ENCODE results near the gene MAN1A1. TPM values are rescaled to one million over a fixed set of nuclear protein-coding genes. Genes with fewer than 3 reads are reported as not detected.

Gene MAN1A1
- total RNA-seq, 1 experiment from 2014 or later, result 15.4 TPM

DNA sequence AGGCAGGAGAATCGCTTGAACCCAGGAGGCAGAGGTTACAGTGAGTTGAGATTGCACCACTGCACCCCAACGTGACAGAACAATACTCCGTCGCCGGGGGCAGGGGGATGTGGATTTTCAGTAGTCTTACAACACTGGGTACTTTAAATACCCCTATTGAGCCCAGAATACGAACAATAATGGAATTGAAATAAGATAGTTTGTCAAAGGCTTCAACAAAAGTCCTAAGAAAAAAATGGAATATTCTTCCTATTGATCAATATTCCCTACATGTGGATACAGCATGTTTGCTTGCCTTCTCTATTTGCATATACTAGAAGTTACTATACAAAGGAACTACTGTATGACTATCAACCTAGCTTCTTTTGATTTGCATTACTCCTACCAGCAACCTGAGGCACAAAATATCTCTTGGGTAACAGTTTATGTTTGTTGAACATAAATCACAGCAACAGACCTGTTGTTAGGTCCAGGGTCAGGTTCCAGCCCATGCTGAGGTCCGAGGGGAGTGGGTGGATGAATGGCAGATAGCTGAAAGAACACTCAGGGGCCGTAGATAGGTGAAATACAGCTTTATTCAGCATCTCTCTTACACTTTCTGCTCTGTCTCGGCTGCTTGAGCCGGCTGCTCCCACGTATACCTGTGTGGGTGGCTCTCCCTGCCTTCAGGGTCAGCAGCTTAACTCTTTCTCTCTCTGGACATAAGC, 23.8 kb downstream of the MAN1A1 start:
- DNase-seq, result no peak
- Histone ChIP-seq H3K4me1 (no peaks in the 10 kb centered on the region), H3K36me3 (no peaks in the 10 kb centered on the region), H3K4me3 (no peak overlapping the region), H3K27me3 (no peaks in the 10 kb centered on the region), H3K27ac (no peak overlapping the region), H3K9me3 (replicated peaks) (no peaks in the 10 kb centered on the region)

DNA sequence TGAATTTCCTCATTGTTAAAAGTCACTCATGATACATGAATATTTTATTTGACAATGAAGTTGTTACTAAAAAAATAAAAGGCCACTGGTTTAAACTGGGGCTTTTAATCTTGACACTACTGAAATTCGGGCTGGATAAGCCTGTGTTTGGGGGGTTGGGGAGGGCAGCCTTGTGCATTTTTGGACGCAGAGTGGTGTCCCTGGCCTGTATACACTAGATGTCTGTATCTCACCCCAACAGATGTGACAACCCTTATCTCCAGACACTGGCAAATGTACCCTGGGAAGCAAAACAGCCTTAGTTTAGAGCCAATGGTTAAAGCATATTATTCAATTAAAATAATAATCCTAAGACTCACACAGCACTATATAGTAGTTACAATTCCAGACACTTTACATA, 24.8 kb downstream of the MAN1A1 start:
- no peak overlapping the region for H3K4me3 ChIP-seq
- H3K9me3 ChIP-seq (replicated peaks), result no peaks in the 10 kb centered on the region
- H3K36me3 ChIP-seq, result no peaks in the 10 kb centered on the region
- H3K4me1 ChIP-seq, result no peaks in the 10 kb centered on the region
- no peak for DNase-seq
- H3K27ac ChIP-seq, result no peak overlapping the region
- H3K27me3 ChIP-seq, result no peaks in the 10 kb centered on the region

DNA sequence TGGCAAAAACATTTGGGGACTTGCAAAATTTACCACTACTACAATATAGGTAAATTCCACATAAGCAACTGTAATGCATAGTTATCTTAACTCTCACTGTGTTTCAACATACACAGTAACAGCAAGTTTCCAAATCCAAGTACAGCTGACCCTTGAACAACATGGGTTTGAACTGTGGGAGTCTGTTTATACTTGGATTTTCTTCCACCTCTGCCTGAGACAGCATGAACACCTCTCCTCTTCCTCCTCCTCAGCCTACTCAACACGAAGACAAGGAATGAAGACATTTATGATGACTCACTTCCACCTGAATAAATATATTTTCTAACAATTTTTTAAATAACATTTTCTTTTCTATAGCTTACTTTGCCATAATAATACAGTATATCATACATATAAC, 25.6 kb downstream of the MAN1A1 start:
- DNase-seq, result no peak
- Histone ChIP-seq H3K4me1 (no peaks in the 10 kb centered on the region), H3K4me3 (no peak overlapping the region), H3K9me3 (replicated peaks) (no peaks in the 10 kb centered on the region), H3K27me3 (no peaks in the 10 kb centered on the region), H3K36me3 (no peaks in the 10 kb centered on the region), H3K27ac (no peak overlapping the region)

DNA sequence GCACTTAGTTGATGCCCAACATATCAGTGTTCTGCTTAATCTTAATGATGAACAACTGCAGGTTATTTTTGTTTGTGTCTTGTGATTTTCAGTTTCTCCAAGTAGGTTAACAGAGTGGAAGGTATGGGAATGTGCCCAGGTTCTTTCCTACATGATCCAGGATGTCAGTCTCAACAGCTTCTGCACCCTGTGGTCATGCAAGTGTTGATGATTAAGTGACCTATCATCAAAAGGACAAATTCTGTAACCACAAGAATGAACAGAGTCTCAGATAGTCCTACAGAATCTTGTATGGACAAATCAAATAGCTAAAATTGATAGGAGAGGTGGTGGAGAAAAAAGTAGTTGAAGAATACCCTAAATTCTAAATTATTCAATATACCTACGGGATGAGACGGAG, 26.1 kb downstream of the MAN1A1 start:
- Histone ChIP-seq H3K27me3 (no peaks in the 10 kb centered on the region), H3K27ac (no peak overlapping the region), H3K9me3 (replicated peaks) (no peaks in the 10 kb centered on the region), H3K36me3 (no peaks in the 10 kb centered on the region), H3K4me3 (no peak overlapping the region), H3K4me1 (no peaks in the 10 kb centered on the region)
- DNase-seq, result no peak

DNA sequence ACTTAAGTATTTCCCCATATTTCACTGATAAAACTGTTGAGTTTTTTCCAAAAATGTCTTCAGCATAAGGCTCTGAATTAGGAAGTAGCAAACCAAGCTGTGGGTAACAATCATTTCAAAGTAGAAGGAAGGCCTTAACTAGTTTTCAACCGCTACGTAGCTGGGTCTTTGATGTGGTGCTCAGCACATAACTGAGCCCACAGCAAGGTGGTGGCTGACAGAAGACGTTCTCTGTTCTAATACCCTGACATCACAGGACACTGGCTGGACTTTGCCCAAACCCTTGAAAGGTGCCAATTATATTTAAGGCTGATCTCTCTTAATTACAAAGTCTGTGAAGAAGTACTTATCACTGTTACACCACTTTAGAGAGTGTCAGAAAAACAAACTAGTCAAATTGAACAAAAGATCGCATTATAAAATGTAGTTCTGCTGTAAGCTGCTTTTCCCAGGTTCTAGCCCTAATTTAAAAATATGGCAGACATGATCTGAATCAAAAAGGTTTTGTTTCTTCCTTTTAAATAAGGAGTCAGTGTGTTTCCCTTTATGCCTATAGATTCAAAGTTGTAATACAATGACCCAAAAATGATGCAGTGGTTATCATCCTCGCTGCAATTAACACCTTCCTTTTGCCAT, 26.7 kb downstream of the MAN1A1 start:
- Histone ChIP-seq H3K27ac (no peak overlapping the region), H3K36me3 (no peaks in the 10 kb centered on the region), H3K4me1 (no peaks in the 10 kb centered on the region), H3K4me3 (no peak overlapping the region), H3K9me3 (replicated peaks) (no peaks in the 10 kb centered on the region), H3K27me3 (no peaks in the 10 kb centered on the region)
- no peak for DNase-seq

DNA sequence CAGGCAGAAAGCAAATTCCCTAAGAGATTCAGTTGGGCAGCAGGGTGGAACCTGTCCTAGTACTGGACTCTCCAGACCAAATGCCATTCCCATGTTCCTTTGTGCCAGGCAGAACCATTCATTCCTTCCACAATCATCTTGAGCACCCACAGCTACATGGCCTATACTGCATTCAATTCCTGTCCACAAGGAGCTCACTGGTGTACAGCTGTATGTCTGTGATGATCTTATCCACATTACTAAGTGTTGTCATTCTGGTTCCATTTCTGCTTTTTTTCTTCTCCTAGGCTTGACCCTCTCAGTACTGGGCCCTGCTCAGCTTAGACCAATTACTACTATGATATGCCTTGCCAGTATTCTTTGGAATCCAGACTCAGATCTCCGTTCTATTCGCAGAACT, 27.5 kb downstream of the MAN1A1 start:
- no peaks in the 10 kb centered on the region for H3K36me3 ChIP-seq
- H3K27ac ChIP-seq, result no peak overlapping the region
- H3K27me3 ChIP-seq, result no peaks in the 10 kb centered on the region
- no peaks in the 10 kb centered on the region for H3K4me1 ChIP-seq
- H3K4me3 ChIP-seq, result no peak overlapping the region
- H3K9me3 ChIP-seq (replicated peaks), result no peaks in the 10 kb centered on the region
- no peak for DNase-seq

DNA sequence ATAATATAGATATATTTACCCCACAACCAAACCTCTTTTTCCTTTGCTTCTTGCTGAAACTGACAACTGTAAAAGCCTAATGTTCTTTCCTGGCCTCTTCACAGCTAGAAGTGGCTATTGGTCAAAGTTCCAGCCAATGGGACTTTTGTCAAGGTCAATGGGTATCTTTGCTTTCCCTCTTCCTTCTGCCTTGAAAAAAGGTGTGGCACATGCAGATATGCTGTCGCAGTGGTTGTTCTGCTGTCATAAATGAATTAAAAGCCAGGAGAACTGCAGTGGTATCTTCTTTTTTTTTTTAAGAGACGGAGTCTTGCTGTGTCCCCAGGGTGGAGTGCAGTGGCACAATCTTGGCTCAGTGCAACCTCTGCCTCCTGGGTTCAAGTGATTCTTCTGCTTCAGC, 29.9 kb downstream of the MAN1A1 start:
- no peaks in the 10 kb centered on the region for H3K27me3 ChIP-seq
- H3K4me3 ChIP-seq, result no peak overlapping the region
- H3K36me3 ChIP-seq, result no peaks in the 10 kb centered on the region
- no peaks in the 10 kb centered on the region for H3K9me3 ChIP-seq (replicated peaks)
- H3K4me1 ChIP-seq, result no peaks in the 10 kb centered on the region
- no peak overlapping the region for H3K27ac ChIP-seq
- DNase-seq, result no peak

DNA sequence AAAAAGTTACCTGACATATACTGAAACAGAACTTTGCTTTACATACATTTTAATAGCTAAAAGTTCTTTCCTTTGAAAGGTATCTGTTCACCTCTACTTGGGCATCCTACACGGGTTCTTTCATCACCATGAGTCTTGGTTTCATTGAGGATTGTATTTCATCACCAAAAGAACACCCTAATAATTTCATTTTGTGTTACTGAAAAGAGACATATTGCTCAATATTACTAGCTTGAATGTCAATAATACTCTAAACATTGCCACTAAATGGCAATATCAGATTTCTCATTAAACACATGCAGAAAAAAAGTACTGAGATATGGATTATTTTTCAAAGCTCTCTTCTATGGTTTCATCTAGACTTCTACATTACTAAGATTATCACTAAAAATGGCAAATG, 30.8 kb downstream of the MAN1A1 start:
- Histone ChIP-seq H3K27me3 (no peaks in the 10 kb centered on the region), H3K4me3 (no peak overlapping the region), H3K36me3 (no peaks in the 10 kb centered on the region), H3K27ac (no peak overlapping the region), H3K9me3 (replicated peaks) (no peaks in the 10 kb centered on the region), H3K4me1 (no peaks in the 10 kb centered on the region)
- no peak for DNase-seq

DNA sequence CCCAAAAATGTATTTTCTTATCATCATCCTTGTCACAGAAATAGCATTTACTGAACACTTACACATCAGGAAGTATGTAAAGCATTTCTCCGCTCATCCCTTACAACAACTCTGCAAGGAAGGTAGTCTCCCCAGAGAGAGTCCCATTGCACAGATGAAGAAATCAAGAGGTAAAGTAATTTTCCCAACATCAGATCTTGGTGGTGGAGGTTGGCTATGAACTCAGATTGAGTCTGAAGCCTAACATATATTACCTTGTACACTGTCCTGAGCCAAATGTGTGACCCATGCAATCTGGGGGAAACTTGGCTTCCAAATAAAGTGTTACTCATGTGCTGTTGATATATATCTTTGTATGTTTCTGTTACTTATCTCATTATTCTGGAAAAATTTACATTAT, 31.4 kb downstream of the MAN1A1 start:
- Histone ChIP-seq H3K36me3 (no peaks in the 10 kb centered on the region), H3K4me1 (no peaks in the 10 kb centered on the region), H3K27me3 (no peaks in the 10 kb centered on the region), H3K27ac (no peak overlapping the region), H3K9me3 (replicated peaks) (no peaks in the 10 kb centered on the region), H3K4me3 (no peak overlapping the region)
- DNase-seq, result no peak

DNA sequence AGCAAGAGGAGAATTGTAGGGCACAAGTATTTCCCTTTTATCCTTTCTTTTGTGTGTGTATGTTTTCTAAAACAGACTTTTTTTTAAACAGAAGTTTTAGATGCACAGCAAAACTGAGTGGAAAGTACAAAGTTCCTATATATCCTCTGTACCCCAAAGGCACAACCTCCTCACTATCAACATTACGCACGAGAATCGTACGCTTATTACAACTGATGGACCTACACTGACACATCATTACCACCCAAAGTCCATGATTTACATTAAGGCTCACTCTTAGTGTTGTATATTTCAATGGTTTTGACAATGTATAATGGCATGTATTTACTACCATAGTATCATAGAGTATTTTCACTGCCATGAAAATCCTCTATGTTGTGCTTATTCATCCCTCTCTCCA, 32.6 kb downstream of the MAN1A1 start:
- Histone ChIP-seq H3K27ac (no peak overlapping the region), H3K27me3 (no peaks in the 10 kb centered on the region), H3K9me3 (replicated peaks) (no peaks in the 10 kb centered on the region), H3K36me3 (no peaks in the 10 kb centered on the region), H3K4me3 (no peak overlapping the region), H3K4me1 (no peaks in the 10 kb centered on the region)
- no peak for DNase-seq

DNA sequence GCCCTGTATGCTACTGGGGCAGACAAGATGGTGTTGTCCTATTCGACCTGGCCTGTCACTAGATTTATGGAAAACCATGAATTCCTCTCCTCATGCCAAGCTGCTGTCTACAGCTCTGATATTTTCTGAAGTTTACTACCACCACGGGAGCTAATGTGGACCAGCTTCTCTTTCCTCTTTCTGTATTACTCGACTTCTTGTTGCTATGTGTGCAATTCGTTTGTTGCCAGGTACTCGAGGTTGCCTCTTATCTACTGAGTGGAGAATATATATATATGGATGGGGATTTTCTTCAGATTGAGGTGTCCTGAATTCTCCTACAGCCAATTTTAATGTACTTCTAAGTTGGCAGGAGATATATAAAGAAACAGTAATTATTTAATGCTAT, 34.7 kb downstream of the MAN1A1 start:
- Histone ChIP-seq H3K27ac (no peak overlapping the region), H3K27me3 (no peaks in the 10 kb centered on the region), H3K36me3 (no peaks in the 10 kb centered on the region), H3K4me3 (no peak overlapping the region), H3K4me1 (no peaks in the 10 kb centered on the region), H3K9me3 (replicated peaks) (no peaks in the 10 kb centered on the region)
- DNase-seq, result no peak

DNA sequence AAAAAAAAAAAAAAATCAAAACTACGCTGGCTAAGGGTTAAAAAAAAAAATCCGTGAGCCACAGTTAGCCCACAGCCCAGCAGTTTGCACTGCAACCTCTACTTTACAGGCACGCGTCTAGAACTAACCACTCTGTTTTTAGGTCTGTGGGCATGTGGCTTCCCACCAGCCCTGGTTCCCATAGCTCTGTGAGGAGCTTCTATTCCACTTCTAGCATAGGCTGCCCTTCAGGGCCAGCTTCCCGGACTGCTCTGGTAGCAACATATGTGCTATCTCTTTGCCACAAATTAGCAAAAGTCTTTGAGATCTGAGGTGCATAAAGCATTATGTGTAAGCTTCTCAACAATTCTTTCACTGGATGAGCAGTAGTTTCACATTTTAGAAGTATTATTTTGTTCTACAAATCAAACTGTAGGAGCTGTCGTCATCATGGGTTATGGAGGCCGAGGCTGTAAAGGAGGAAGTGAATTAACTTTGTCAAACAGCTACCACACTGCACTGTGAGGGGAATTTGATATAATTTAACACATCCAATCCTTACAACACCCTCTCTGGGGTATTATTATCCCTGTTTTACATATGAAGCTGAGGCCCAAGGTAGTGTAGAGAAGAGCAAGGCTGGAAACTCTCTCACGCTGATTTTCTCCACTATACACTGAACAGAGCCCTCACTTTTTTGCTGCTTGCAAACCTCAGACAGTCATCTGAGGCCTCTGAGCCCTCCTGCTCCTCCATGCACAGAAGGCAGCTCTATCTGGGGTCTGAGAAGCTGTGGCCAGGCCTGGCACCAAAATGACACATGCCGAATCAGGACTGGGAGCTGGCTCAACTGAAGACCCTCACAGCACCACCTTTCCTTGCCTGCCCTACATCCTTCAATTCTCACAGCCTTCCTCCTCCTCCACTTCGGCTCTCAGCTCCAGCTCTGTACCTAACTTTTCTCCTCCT, 35.4 kb downstream of the MAN1A1 start:
- H3K4me3 ChIP-seq, result no peak overlapping the region
- no peak overlapping the region for H3K27ac ChIP-seq
- H3K9me3 ChIP-seq (replicated peaks), result no peaks in the 10 kb centered on the region
- H3K4me1 ChIP-seq, result no peaks in the 10 kb centered on the region
- no peak for DNase-seq
- no peaks in the 10 kb centered on the region for H3K27me3 ChIP-seq
- no peaks in the 10 kb centered on the region for H3K36me3 ChIP-seq

DNA sequence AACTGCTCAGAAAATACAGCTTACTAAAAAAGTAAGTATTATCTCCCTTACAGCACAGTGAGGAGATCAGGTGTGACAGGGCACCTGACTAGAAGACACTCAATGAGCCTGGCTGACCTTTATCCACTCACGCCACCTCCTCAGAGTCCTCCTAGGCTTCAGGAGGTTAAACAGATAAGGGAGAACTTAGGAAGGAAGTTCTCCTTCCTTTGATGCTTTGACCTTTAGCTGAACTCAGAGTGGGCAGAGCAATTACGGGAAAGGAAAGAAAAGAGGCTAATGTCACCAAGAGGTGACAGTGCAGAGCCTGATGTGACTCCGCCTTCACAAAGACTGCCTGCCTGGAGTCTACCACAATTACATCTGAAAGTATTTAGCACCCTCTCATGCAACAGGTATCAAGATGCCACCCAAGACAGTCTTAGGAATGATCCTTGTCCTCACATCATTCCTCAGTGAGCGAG, 36.7 kb downstream of the MAN1A1 start:
- H3K27me3 ChIP-seq, result no peaks in the 10 kb centered on the region
- no peaks in the 10 kb centered on the region for H3K9me3 ChIP-seq (replicated peaks)
- no peak for DNase-seq
- no peaks in the 10 kb centered on the region for H3K4me1 ChIP-seq
- H3K4me3 ChIP-seq, result no peak overlapping the region
- no peak overlapping the region for H3K27ac ChIP-seq
- no peaks in the 10 kb centered on the region for H3K36me3 ChIP-seq

DNA sequence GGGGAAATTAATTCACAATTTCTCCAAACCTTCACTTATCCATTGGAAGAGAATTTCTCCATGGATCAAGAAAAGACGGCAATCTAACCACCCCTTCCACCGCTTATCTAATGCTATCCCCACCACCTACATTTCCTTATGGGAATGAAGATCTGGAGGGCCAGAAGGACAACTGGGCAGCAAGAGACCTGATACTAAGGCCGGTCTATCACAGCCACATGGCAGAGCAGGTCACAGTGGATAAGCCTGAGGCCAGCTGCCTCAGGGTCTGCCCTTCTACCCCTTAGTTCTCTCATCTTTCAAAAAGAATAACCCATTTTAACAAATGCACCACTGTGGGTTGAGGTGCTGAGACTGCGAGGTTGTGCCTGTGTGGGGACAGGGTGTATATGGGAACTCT, 37.1 kb downstream of the MAN1A1 start:
- Histone ChIP-seq H3K27ac (no peak overlapping the region), H3K27me3 (no peaks in the 10 kb centered on the region), H3K36me3 (no peaks in the 10 kb centered on the region), H3K4me1 (no peaks in the 10 kb centered on the region), H3K4me3 (no peak overlapping the region), H3K9me3 (replicated peaks) (no peaks in the 10 kb centered on the region)
- DNase-seq, result no peak

DNA sequence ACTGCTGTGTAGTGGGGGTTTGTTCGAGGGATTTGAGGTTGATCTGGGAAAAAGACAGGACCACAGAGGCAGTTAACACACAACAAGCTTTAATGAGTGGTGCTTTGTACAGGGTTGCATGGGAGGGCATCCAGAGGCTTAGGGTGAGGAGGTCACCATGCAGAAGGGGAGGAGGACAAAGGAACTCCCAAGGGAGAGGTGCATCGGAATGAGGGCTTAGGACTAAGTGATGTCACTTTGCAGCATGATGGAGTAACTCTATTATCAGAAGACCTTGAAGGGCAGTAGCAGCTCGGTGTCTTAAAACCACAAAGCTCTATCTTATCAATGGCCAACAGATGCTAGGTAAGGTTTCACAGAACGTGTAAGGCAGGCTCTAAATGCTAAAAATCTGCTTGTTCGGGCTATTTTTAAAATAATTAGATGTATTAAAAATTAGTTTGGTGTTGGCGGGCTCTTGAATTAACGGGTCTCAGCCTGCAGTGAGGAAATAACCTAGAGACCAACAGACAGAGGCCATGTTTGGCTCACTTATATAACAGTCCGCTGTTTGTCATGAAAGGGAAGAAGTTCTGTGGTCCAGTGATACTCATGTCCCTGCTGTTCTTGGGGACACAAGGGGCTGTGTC, 37.9 kb downstream of the MAN1A1 start:
- Histone ChIP-seq H3K4me3 (no peak overlapping the region), H3K27me3 (no peaks in the 10 kb centered on the region), H3K4me1 (no peaks in the 10 kb centered on the region), H3K27ac (no peak overlapping the region), H3K36me3 (no peaks in the 10 kb centered on the region), H3K9me3 (replicated peaks) (no peaks in the 10 kb centered on the region)
- no peak for DNase-seq

All from SJCRH30 (cell line).